GM19193 (cell line): Measurements from ENCODE around the gene FAM222A.

Experiments used
- POLR2A ChIP-seq: IDR thresholded peaks from 4 replicates; pipeline ENCODE4 v1.6.1; 2011; ENCODE audit not compliant: insufficient read depth, insufficient read length; ENCODE audit errors: extremely low read depth

FAM222A gene

DNA sequence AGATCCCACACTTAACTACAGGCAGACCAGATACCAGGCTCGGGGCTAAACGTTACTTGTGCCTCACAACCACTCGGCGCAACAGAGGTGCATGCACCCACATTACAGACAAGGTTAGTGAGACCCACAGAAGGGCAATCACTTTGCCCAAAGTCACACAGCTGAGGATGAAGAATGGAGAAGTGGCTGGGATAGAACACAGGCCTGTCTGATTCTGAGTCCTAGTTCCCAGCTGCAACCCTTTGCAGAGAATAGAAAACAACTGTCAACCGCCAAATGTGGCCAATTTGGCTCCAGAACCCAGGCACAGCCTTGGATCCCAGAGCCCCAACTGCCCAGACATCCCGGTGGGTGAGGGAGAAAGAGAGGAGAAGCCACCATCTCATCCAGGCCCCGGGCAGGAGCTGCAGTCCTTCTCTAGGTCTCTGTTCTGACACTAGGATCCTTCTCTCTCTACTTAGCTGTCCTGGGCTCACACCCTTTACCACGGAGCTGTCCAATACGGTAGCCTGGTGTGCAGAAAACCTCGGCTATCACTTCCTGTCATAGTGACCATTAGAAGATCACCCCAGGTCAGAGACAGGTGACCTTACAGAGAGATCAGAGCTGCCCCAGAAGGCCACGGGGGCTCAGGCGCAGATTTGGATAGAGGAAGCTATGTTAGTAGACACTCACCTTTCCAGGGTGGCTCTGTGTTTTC lies 59.1 kb downstream of the FAM222A start:
- no peak for TF ChIP-seq POLR2A

DNA sequence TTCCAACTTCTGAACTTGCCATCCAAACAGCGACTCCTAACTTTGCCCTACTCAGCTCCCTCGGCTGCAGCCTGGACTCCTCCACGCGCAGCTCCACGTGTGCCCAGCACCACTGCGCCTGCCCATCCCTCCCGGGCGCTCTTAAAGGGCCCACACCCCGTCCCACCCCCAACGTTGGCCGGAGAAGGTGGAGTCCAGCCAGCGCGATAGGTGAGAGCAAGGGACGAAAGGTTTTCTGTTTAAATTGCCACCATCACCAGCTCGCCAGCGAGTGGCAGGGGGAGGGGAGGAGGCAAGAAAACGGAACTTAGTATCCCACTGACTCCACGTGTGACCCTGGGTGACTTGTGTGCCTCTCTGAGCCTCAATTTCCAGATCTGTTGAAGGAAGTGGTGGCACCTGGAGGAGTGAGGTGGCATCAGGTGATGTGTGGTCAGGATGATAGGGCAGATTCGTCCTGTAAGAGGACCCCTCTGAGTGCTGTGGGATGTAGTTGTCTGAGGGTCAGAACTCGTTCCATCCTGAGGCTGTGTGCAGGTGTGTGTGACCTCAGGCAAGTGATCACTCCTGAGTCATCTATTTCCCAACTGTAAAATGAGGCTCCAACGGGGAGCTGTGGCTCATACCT lies 59.9 kb downstream of the FAM222A start:
- no peak for TF ChIP-seq POLR2A

DNA sequence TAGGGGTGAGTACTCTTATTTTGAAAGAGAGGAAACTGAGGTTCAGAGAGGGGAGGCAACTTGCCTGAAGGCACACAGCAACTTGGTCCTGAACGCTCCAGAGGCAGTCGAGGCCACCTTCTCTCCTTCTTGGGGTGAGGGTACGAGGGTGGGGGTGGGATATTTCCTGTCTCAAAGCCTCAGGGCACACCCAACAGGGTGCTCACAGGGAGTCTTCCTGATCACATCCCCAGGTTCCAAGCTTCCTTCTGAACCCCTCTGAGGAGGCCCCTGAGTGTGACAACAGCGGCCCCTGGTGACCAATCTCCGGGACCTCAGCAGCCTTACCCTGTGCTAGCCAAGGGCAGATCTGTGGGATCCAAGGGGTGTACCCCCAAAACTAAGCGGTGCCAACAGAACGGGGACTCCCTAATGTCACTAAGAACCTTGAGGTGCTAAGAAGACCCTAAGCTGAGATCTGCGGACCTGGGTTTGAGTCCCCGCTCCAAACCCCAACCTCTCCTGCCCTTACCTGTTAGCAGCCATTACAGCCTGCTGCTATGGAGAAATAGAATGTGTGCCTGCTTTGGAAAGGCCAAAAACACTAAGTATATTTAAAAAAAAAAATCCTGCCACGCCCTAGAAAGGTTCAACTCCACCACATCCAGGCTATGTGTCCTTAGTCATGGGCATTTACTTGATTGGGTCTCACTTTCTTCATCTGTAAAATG lies 61.7 kb downstream of the FAM222A start:
- TF ChIP-seq POLR2A, result no peak

DNA sequence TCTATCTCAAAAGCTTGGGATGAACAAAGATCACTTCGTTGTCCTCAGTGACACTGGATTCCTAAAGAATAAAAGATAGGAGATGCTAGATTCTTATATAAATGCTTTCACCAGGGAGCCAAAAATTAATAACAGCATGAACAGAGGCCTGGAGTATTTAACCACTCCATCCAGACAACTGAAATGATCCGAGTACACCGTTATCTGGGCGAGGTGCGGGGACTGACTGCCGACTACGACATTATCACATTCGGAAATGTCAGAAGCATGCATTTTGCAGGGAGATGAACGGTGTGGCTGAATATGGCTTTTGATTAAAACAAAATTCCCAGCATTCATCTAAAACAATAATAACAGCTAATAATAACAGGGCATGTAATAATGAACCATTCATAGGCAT lies 63.0 kb downstream of the FAM222A start:
- no peak for TF ChIP-seq POLR2A

DNA sequence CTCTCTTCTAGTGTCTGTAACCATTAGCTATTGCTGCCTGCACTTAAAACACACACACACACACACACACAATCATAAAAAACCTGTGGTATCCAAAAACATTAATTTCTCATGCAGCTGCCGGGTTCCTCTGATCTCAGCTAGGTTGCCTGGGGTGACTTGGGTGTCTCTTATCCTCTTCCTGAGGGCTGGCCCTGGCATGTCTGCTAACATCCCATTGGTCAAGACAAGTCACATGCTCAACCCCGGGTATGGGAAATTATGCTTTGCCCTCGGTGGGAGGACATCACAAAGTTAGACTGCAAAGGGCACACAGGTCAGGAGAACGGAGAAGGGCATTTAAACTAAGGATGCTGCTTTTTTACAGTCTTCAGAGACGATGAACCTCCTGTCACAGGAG lies 63.9 kb downstream of the FAM222A start:
- TF ChIP-seq POLR2A, result no peak

DNA sequence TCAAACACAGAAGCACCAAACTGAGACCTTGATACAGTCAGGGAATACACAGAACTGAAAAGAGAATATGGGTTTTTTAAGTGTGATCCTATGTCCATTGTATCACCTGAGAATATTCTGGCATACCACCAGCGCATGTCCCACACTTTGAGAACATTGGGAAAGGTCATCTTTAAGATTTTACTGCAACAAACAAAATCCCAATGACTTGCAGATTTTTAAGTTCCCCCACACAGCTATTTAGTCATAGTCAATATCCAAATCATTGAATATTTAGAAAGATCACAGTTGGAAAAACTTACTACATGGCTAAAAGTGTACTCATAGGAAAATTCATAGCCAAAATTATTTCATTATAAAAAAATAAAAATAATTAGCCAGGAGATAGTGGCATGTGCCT lies 65.1 kb downstream of the FAM222A start:
- TF ChIP-seq POLR2A, result no peak

DNA sequence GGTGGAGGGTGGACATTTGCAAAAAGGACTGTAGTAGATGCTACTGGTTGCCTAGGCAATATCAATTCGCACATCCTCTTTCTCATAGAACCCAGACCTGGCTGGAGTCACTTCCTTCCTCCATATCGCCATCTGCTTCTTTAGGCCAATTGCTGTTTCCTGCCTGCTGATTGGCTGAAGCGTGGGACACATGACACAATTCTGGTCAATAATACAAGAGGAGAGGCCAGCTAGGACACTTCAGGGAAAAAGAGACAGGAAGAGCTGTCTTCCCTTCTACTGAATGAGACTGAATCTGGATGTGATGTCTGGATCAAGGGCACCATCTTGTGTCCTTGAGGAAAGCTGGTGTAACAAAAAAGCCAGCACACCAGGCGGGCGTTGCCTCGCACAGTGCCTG lies 65.8 kb downstream of the FAM222A start:
- TF ChIP-seq POLR2A, result no peak

DNA sequence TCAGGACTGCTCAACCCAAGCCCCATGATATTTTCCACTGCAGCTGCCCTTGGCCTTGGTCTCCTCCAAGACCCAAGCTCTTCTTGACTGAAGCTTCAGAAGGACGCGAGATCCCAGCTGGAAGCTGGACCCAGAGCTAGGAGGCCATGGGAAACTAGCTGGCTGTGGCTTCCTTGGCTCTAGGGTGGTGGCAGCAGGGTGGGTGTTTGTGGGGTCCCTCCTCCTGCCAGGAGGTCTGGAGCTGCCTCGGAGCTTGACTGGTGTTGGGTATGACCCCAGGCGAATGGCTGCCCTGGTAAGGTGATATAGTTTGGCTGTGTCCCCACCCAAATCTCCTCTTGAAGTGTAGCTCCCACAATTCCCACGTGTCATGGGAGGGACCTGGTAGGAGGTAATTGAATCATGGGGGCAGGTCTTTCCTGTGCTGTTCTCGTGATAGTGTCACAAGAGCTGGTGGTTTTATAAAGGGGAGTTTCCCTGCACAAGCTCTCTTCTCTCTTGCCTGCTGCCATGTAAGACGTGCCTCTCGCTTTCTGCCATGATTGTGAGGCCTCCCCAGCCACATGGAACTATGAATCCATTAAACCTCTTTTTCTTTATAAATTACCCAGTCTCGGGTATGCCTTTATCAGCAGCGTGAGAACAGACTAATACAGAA lies 68.2 kb downstream of the FAM222A start:
- TF ChIP-seq POLR2A, result no peak

DNA sequence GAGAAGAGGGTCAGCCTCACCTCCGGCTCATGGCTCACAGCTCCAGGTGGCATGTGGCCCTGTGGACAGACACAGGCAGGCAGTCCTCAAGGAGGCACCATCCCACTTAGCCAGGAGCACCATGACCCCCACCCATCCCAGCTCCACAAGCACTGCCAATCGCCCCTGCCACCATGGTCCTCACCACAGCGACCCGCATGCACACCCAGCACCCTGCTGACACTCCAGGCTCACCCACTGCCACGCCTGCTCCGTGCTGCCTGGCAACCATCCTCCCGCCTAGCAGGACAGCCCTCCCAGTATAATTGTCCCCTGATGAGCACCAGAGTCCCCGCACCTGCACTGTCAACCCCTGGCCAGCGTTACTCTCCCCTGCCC lies 68.7 kb downstream of the FAM222A start:
- no peak for TF ChIP-seq POLR2A

DNA sequence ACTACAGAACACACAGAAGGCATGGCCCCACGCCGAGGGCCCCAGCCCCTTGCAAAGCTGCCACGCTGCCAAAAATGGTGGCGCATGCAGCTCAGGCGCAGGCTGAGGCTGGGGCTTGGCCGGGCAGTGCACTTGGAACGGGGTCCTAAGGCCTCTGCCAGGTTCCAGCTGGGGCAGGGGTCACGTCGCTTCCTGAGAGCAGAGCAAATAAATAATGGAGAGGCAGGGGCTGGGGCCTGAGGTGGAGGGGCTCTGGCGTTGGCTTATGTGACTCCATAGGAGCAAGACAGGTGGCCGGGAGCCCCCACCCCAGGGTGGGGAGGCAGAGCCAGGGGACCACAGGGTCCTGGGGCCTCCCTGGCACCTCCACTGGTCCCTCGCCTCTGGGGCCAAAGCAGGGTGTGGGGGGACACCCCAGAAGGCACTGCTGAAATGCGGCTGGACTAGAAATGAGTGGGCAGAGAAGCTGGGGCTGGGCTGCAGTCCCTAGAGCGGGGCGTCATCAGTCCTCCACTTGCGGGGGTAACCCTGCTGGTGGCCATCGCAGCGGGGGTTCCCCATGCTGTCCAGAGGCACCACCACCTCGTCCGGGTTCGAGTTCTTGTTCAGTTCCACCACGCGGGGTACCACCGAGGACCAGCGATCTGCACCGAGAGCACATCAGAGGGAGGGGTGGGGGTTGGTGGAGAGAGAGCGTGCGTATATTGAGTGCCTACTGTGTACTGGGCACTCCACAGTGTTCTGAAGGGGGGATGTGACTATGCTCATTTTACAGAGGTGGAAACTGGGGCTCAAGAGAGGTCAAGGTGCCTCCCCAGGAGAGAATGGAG lies 69.7 kb downstream of the FAM222A start:
- no peak for TF ChIP-seq POLR2A

DNA sequence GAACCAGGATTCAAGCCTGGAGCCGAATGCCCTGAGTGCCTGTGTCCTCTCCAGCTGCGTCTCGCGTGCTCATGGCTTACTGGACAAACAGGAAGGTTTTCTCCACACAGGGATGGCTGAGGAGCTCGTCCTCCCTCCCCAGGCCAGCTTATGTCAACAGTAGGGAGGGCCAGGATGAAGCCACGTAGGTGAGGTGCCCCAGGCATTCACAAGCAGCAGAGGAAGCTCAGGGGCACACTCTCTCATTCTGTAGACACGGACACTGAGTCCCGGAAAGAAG lies 70.3 kb downstream of the FAM222A start:
- no peak for TF ChIP-seq POLR2A

DNA sequence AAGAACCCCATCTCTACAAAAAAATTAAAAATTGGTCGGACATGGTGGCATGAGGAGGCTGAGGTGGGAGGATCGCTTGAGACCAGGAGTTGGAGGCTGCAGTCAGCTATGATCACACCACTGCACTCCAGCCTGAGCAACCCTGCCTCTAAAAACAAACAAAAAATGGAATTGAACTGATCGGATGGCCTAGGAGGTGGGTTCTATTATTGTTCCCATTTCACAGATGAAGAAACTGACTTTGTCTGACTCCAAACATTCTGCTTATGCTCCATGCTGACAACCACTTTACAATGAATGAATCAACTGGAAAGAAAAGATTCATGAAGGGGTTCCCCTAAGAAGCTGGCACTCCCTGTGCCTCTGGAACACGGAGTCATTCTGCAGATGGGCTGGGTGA lies 72.2 kb downstream of the FAM222A start:
- TF ChIP-seq POLR2A, result no peak

DNA sequence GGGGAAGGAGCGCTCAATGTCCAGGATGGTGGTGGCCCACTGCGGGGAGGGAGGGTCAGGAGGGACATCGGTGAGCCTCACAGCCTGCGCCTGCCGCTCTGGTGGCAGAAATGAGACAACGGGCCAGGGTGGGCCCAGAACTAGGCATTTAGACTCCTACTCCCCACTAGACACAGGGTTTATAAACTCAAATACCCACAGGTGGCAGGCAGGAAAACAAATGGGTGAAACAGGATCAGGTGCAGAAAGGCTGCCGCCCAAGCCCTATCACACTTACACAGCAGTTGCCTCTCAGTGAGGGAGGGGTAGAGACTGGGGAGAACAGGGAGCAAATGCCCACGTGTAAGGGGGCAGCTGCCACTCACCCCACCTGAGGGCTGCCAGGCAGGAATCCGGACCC lies 73.2 kb downstream of the FAM222A start:
- no peak for TF ChIP-seq POLR2A

DNA sequence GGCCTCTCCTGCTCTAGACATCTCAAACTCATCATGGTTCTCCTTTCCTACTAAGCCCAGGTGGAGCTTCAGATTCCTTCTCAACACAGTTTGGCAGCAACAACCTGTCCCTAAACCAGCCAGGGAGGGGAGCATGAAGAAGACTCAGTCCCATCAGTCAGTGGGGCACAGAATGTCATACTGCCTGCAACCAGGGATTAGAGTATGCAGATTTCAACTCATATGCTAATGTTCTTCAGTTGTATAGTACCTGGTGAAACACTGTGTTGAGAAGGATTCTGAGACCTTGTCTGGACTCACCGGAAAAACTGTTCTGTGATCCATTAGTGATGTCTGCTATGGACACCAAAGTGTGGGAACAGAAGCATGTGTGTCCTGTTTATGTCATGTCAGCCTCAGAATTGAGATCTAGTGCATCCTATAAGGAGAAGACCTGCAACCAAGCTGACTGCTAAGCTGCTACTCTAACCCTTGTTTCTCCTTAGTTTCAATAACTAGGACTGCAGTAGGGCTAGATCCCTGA lies 76.0 kb downstream of the FAM222A start:
- TF ChIP-seq POLR2A, result no peak

DNA sequence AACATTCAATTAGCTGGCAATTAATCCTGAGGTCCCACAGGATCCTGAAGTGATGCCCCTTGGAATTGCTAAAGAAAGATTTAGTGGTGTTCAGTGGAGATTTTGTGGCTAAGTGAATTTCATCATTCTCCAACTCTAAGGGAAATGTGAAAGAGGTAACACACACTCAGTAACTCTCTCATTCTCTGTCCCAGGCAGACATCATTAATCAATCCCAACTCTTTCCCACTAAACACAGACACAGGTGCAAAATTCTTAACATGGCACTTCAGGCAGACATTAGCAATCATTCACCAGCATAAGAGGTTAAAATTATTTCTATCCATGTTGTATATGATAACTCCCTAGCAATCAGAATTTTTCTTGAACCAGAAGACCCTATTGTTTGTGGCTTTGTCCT lies 79.4 kb downstream of the FAM222A start:
- no peak for TF ChIP-seq POLR2A
